GM18861 (cell line): Measurements from ENCODE around the gene CHTF18.
"Not testable (repeated sequence)": the region's sequence is repeated elsewhere in the genome, so short reads cannot be mapped to it uniquely, and the experiment has no call there.

Source experiments
- ATAC-seq: cut with Tn5 transposase; IDR thresholded peaks from one replicate; pipeline ENCODE4 v1.9.1; 2021; ENCODE audit not compliant: unreplicated experiment

CHTF18 gene

DNA sequence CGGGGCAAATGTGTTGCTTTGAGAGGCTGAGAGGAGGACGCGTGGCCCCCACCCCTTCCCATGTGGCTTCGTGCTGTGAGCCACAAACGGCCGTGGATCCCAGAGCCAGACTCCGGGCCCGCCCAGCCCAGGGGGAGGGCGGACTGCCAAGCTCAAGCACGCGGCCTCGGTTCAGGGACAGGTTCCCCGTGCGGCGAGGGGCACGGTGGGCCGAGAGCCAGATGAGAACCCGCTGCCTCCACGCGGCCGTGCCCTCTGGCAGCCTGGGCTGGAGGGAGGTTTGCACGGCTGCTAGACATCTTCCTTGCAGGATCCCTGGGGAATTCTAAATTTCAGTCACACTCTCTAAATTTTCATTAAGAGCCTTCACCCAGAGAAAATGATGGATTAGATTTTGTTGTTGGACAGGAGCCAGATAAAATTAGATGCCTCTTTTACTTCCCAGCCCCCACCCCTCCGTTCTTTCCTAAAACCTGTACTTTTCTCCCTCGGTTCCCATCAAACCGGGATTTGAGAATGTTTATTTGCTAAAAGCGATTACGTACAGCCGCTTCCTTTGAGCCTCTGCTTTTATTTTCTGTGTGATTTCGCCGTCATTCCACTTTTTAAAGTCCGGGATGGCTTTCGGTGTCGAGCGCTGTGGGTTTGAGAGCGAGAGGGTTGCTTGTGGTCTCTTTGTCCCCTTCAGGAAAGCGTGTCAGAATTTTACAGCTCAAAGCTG, 37.1 kb downstream of the CHTF18 start:
- no peak for ATAC-seq

DNA sequence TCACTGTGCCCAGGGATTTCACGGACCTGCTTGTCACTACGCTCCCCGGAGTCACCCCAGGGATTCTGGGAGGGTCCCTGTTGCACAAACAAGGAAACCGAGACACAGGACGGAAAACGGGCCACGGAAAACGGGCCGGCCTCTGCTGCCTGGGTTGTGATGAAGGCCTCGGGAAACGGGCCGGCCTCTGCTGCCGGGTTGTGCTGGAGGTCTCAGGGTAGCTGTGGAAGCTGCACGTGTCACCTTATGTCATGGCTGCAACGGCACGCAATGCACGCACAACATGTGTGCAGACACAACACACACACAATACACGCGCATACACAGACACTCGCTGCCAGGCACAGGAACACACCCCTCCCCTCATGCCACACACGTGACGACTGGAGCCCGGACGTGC, 39.1 kb downstream of the CHTF18 start:
- ATAC-seq: no peak

- ATAC-seq: no peak
These were observed 40.5 kb downstream of the CHTF18 start for GRCh38 chr16:828891-829290.

GRCh38 chr16:830107-830870, 41.9 kb downstream of the CHTF18 start:
- no peak for ATAC-seq

- ATAC-seq: no peak
These were observed 42.6 kb downstream of the CHTF18 start for GRCh38 chr16:830871-831570.

- no peak for ATAC-seq
These were observed 43.4 kb downstream of the CHTF18 start for GRCh38 chr16:831571-832413.

GRCh38 chr16:832652-833336, 44.4 kb downstream of the CHTF18 start:
- ATAC-seq: no peak

DNA sequence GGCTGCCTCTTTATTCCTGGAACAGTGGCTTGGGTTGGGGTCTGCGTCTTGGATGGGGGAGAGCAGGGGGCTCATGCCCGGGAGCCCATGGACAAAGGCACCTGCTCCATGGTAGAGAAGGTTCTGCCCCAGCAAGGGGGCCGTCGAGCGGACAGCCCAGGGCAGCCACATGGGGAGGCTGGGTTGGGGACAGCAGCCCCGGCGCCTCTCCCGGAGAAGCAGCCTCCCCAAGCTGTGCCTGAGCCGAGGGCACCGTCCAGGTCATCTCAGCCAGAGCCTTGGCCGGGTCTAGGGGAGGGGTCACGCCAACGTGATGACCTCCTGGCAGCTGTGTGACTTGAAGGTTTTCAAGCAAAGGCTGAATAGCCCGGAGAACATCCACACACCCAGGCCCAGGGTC, 45.0 kb downstream of the CHTF18 start:
- no peak for ATAC-seq

DNA sequence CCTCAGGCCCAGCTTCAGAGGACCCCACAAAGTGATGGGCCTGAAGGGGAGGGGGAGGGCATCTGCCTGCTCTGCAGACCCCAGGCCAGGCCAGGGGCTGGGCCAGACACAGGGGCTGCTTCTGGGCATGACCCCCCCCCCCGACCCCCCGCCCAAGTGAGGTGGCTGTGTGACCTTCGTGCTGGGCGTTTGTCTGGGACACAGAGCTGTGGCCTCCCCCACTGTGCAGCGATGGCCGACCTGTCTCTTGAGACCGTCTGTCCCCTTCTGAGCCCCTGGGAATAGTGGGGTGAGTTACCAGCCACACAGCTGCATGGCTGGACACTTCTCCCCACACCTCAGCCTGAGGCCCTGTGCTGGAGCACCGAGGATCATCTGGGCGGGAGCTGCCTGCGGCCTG, 47.0 kb downstream of the CHTF18 start:
- no peak for ATAC-seq

- no peak for ATAC-seq
These were observed 47.8 kb downstream of the CHTF18 start for GRCh38 chr16:836221-836620.

DNA sequence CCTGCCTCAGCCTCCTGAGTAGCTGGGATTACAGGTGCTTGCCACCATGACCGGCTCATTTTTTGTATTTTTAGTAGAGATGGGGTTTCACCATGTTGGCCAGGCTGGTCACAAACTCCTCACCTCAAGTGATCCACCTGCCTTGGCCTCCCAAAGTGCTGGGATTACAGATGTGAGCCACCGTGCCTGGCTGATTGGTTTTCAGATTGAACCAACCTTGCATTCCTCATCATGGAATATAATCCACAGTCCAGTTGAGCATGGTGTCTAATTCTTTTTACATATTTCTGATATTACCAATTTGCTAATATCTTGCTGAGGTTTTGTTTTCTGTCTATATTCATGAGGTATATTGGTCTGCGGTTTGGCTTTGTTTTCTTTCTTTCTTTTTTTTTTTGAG, 48.4 kb downstream of the CHTF18 start:
- ATAC-seq: not testable (repeated sequence)

GRCh38 chr16:838741-839140, 50.3 kb downstream of the CHTF18 start:
- ATAC-seq: no peak

- ATAC-seq: no peak
These were observed 51.4 kb downstream of the CHTF18 start for GRCh38 chr16:839643-840408.

- ATAC-seq: no peak
These were observed 52.4 kb downstream of the CHTF18 start for GRCh38 chr16:840561-841454.

DNA sequence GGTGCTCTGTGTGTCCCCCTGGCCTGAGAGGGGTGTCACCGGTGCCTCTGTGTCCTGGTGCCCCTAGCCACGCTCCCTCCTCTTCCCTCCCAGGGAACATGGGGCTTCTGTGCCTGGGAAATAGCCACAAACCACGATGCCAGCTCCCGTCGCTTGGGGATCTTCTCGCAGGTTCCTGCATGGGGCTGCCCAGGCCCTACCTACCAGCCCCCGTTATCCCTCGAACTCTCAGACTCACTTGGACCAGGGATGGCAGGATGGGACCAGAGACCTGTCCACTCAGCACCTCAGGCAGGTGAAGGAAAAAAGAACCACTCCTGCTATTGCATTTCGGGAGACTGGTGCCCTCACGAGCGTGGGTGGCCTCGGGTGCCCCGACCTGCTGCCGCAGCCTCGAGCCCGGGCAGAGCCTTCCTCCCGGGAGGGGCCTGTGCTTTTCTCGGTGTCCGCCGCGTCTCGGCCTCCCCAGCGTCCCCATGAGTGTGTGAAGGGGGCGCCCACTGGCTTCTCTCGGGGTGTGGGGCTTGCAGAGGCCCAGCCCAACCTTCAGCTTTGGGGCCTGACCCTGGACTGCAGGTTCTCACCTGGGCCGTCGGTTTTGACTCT, 53.1 kb downstream of the CHTF18 start:
- ATAC-seq: no peak

GRCh38 chr16:842061-842476, 53.6 kb downstream of the CHTF18 start:
- ATAC-seq: no peak

- no peak for ATAC-seq
These were observed 54.5 kb downstream of the CHTF18 start for GRCh38 chr16:842711-843560.
